Stimulated activated CD4-positive, alpha-beta T cell treated with anti-CD3 and anti-CD28 coated beads, TNF-alpha, amount 100 ng/mL, for 24 hours (primary cell): Measurements from ENCODE around the gene RBM4B.
"Not testable (repeated sequence)": the region's sequence is repeated elsewhere in the genome, so short reads cannot be mapped to it uniquely, and the experiment has no call there.

Experiments
- DNase-seq, 3 experiments: peaks; one replicate each; pipeline ENCODE4 v3.0.0-alpha.2; 2020; ENCODE audit warnings: low read depth in 3 of 3

The RBM4B gene

GRCh38 chr11:66641834-66642233, 35.9 kb downstream of the RBM4B start:
- DNase-seq, result no peak

- DNase-seq, result not testable (repeated sequence)
Measured at GRCh38 chr11:66639814-66640340, 37.8 kb downstream of the RBM4B start.

GRCh38 chr11:66639066-66639813, 38.4 kb downstream of the RBM4B start:
- no peak for DNase-seq

GRCh38 chr11:66638177-66639065, 39.3 kb downstream of the RBM4B start, which contains the start of gene RBM4:
RBM4 (plus strand) TSS chr11:66638703; CDS start chr11:66639712, 1,009 bp downstream.
- peak; percentile 88 to 96 (median 93) for DNase-seq

- DNase-seq, result no peak
Measured at GRCh38 chr11:66637557-66638176, 40.0 kb downstream of the RBM4B start.

- DNase-seq, result no peak
Measured at GRCh38 chr11:66636411-66636810, 41.3 kb downstream of the RBM4B start.

GRCh38 chr11:66632952-66633351, 44.7 kb downstream of the RBM4B start:
- DNase-seq, result no peak

GRCh38 chr11:66631883-66632282, 45.8 kb downstream of the RBM4B start:
- DNase-seq, result no peak

- no peak for DNase-seq
Measured at GRCh38 chr11:66629356-66629755, 48.3 kb downstream of the RBM4B start.

GRCh38 chr11:66628061-66628603, 49.6 kb downstream of the RBM4B start:
- DNase-seq, result no peak

GRCh38 chr11:66626926-66627325, 50.8 kb downstream of the RBM4B start:
- DNase-seq, result no peak

- no peak for DNase-seq
Measured at GRCh38 chr11:66626382-66626781, 51.3 kb downstream of the RBM4B start.

- DNase-seq, result no peak
Measured at GRCh38 chr11:66625752-66626149, 51.9 kb downstream of the RBM4B start.

- no peak for DNase-seq
Measured at GRCh38 chr11:66625041-66625751, 52.5 kb downstream of the RBM4B start.

- no peak for DNase-seq
Measured at GRCh38 chr11:66624450-66624849, 53.2 kb downstream of the RBM4B start.

GRCh38 chr11:66619080-66619554, 58.6 kb downstream of the RBM4B start:
- no peak for DNase-seq

GRCh38 chr11:66617155-66617834, 60.4 kb downstream of the RBM4B start:
- DNase-seq, result no peak

- DNase-seq, result peak; percentile 97 to 98 (median 97)
Measured at GRCh38 chr11:66616379-66617154, 61.1 kb downstream of the RBM4B start, which contains the start of gene RBM14. RBM14 (plus strand) TSS chr11:66616630; CDS start chr11:66616721, 91 bp downstream.
